Activated CD4-positive, CD25-positive, alpha-beta regulatory T cell treated with anti-CD3 and anti-CD28 coated beads, Interleukin-2, amount 50 U/mL, for 16 hours (primary cell): ENCODE data around the gene EPB41.
"Not testable (repeated sequence)": the region's sequence is repeated elsewhere in the genome, so short reads cannot be mapped to it uniquely, and the experiment has no call there.

Experiments
- DNase-seq: peaks from one replicate; pipeline ENCODE4 v3.0.0-alpha.2; 2020; ENCODE audit warnings: low read depth, low spot score

The EPB41 gene

GRCh38 chr1:29129916-29130315 lies 215.5 kb downstream of the EPB41 start:
- DNase-seq = no peak

DNA sequence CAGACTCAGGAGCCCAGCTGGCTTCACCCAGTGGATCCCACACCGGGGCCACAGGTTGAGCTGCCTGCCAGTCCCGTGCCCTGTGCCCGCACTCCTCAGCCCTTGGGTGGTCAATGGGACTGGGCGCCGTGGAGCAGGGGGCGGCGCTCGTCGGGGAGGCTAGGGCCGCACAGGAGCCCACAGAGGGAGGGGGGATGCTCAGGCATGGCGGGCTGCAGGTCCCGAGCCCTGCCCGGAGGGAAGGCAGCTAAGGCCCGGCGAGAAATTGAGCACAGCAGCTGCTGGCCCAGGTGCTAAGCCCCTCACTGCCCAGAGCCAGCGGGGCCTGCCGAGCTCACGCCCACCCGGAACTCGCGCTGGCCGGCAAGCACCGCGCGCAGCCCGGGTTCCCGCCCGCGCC lies 216.7 kb downstream of the EPB41 start:
- DNase-seq = not testable (repeated sequence)

- DNase-seq = no peak
These were observed 219.7 kb downstream of the EPB41 start for GRCh38 chr1:29133861-29134694.

DNA sequence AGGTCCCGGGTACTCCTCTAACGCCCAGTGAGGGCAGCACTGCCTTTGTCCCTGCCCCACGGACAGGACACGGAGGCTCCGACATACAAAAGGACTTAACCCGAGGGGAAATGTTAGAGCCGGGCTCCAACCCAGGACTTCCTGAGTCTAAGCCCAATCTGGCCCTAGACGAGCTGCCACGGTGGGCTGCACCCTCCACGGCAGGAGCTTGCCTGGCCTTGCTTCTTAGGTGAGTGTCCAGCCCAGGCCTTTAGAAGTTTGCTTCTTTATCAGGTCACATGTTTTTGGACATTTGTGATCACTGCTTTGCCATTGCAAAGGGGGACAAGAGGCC lies 220.3 kb downstream of the EPB41 start:
- DNase-seq = no peak

DNA sequence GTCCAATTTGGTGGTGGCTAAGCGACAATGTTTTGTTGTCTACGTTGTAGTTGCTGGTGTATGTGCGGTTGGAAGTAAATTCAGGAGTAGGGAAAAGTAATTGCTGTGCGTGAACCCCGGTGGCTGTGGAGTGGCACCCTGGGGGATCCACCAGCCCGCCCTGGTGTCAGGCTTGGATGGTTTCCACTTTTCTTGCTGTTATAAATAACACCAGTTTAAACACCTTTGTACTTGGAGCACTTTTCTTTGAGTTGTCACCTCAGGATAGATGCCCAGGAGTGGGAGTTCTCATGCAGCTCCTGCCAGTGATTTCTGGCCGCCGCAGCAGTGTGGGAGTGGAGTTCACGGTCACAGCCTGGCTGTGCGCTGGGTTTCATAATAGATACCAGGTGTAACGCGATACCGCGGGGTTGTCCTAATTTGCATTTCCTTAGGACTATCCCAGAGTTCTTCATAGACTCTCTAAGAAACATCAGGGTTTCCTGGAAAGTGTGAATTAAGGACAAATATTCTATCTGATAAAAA lies 222.1 kb downstream of the EPB41 start:
- DNase-seq = no peak

GRCh38 chr1:29142714-29143113 lies 228.3 kb downstream of the EPB41 start:
- DNase-seq = no peak

DNA sequence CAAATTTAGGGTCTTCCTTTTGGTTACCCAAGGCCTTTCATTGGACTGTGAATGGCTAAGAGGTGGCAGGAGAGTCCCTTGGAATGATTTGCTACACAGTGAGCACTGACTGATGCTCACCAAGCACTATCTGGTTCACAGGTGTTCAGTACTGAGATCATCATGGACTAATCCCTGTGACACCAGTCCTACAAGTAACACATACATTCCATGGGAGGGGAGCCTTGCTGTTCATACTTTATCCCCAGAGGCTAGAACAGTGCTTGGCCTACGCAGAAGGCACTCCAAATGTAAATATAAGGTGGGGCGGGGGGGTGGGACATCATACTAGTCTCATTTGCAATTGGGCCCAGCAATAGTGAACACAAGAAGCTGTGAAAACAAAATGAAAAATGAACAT lies 229.8 kb downstream of the EPB41 start:
- no peak for DNase-seq

- no peak for DNase-seq
These were observed 231.5 kb downstream of the EPB41 start for GRCh38 chr1:29145739-29146437.

GRCh38 chr1:29148656-29149491 lies 234.5 kb downstream of the EPB41 start:
- DNase-seq = no peak

DNA sequence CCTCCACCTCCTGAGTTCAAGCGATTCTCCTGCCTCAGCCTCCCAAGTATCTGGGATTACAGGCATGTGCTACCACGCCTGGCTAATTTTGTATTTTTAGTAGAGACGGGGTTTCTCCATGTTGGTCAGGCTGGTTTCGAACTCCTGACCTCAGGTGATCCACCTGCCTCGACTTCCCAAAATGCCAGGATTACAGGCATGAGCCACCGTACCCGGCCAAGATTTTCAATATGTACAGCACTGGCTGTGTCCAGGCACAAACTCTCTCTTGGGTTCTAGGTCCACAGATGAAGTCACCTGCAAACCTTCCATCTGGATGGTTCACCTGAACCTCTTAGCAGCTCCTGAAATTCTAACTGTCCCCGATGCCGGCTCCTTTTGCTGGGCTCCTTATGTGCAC lies 236.0 kb downstream of the EPB41 start:
- DNase-seq = not testable (repeated sequence)

- DNase-seq = no peak
These were observed 237.9 kb downstream of the EPB41 start for GRCh38 chr1:29152046-29152805.

- DNase-seq = no peak
These were observed 242.3 kb downstream of the EPB41 start for GRCh38 chr1:29156543-29157268.

- DNase-seq = no peak
These were observed 242.9 kb downstream of the EPB41 start for GRCh38 chr1:29157269-29157601.

- no peak for DNase-seq
These were observed 245.4 kb downstream of the EPB41 start for GRCh38 chr1:29159773-29160172.

DNA sequence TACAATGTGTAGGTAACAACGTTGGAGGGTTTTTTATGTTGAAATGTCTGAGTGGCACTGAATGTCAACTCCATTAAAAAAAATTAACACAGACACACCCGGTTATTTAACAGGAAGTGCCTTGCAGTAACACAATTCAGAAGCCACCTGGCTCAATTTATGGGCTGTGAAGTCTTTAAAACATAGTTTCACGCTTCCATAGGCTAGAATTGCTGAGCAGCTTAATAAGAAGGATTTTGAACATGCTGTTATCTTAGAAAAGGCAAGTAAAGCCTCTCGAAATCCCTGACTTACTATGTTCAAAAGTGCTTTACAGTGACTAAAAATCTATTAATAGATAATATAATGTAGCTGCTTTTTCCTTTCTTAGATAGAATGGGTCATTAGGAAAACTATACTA lies 247.7 kb downstream of the EPB41 start:
- no peak for DNase-seq

DNA sequence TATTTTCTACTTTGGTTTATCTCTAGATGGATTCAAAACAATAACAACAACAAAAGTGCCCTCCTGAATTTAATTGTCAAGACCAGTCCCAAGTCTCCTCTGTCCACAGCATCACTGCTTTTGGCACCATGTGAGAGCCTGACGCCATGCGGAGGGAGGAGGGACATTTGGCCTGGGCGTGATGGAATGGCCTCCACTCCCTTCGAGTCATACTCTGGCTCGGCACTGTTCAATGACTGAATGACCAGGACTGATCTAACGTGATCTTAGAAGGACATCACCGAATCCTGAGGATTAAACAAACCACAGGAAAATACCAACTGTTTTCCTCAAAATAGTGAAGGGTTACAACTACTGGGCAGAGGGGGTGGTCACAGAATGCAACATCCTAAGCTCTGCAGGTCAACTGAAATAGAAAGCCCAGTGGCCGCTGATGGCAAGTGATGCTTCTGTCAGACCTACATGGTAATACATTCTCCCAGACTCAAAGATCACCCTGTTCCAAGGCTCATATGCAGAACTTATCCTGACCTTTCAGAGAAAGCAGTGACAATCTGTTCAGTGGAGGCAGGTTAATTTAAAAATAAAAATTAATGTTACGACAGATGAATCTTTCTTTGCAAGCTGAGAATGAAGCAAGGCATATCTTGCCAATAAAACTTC lies 248.2 kb downstream of the EPB41 start:
- DNase-seq = no peak

DNA sequence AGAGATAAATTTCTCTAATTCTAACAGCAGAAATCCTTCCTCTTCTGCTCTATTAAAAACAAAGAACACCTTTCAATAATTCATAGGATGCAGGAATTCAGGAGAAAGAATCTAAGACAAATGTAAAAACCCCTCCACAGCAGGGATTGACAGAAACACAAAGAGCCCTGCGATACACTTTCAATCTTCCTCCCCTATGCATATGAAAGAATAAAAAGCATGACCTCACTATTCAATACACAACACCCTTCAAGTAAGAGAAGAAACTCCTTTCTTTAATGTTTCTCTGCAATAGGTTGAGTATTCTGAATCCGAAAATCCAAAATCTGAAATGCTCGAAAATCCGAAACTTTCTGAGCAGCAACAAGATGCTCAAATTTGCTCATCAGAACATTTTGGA lies 250.2 kb downstream of the EPB41 start:
- no peak for DNase-seq

- no peak for DNase-seq
These were observed 252.0 kb downstream of the EPB41 start for GRCh38 chr1:29166291-29166878.

GRCh38 chr1:29167904-29168303 lies 253.5 kb downstream of the EPB41 start:
- DNase-seq = no peak
